Measurements from ENCODE around the gene IYD. TPM values are rescaled to one million over a fixed set of nuclear protein-coding genes. Genes with fewer than 3 reads are reported as not detected.

The IYD gene
- total RNA-seq, 1 donor from 2014 or later: not detected

- Mint-ChIP-seq H3K27me3 (ENCODE audit: low read depth) (no peaks in the 10 kb centered on the region), H3K27ac (ENCODE audit: unreplicated experiment) (no peak overlapping the region), H3K36me3 (ENCODE audit: low read depth) (no peaks in the 10 kb centered on the region), H3K4me1 (ENCODE audit: low read depth) (peaks cover 8% of the 10 kb centered on the region), H3K9me3 (ENCODE audit: low read depth) (no peaks in the 10 kb centered on the region), H3K4me3 (ENCODE audit: unreplicated experiment) (no peak overlapping the region)
- no peak for DNase-seq (ENCODE audit: low spot score)
- no peak for TF ChIP-seq CTCF (IDR thresholded peaks at IDR 0.05)
Observed at GRCh38 chr6:150342126-150342525, 26.7 kb upstream of the IYD start.

- Mint-ChIP-seq H3K27ac (ENCODE audit: unreplicated experiment) (no peak overlapping the region), H3K36me3 (ENCODE audit: low read depth) (no peaks in the 10 kb centered on the region), H3K27me3 (ENCODE audit: low read depth) (no peaks in the 10 kb centered on the region), H3K4me1 (ENCODE audit: low read depth) (peaks cover 8% of the 10 kb centered on the region), H3K4me3 (ENCODE audit: unreplicated experiment) (no peak overlapping the region), H3K9me3 (ENCODE audit: low read depth) (no peaks in the 10 kb centered on the region)
- no peak for DNase-seq (ENCODE audit: low spot score)
- TF ChIP-seq CTCF (IDR thresholded peaks at IDR 0.05): no peak
Observed at GRCh38 chr6:150343434-150343833, 25.4 kb upstream of the IYD start.

DNA sequence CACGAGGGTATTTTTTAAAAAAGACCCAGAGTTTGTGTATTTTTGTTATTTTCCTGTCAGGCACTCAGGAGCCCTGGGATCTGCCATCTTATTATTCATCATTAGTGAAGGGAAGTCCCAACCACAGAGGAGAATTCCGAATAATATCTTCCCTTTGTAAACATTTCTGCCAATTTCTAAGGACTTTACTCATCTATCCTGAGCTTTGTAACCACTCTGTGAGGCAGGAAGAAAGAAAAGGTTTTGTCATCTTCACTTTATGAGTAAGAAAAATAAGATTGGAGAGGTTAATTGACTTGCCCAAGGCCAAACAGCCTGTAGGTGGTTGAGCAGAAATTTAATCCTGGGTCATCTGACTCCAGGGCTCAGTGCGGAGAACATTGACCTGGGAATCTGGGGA lies 23.0 kb upstream of the IYD start:
- Mint-ChIP-seq H3K27me3 (ENCODE audit: low read depth) (no peaks in the 10 kb centered on the region), H3K36me3 (ENCODE audit: low read depth) (no peaks in the 10 kb centered on the region), H3K4me1 (ENCODE audit: low read depth) (peaks cover 8% of the 10 kb centered on the region), H3K4me3 (ENCODE audit: unreplicated experiment) (no peak overlapping the region), H3K9me3 (ENCODE audit: low read depth) (no peaks in the 10 kb centered on the region), H3K27ac (ENCODE audit: unreplicated experiment) (no peak overlapping the region)
- no peak for TF ChIP-seq CTCF (IDR thresholded peaks at IDR 0.05)
- DNase-seq (ENCODE audit: low spot score): no peak

- Mint-ChIP-seq H3K4me3 (ENCODE audit: unreplicated experiment) (no peak overlapping the region), H3K4me1 (ENCODE audit: low read depth) (peaks cover 9% of the 10 kb centered on the region), H3K27ac (ENCODE audit: unreplicated experiment) (no peak overlapping the region), H3K36me3 (ENCODE audit: low read depth) (no peaks in the 10 kb centered on the region), H3K9me3 (ENCODE audit: low read depth) (no peaks in the 10 kb centered on the region), H3K27me3 (ENCODE audit: low read depth) (no peaks in the 10 kb centered on the region)
- no peak for DNase-seq (ENCODE audit: low spot score)
- TF ChIP-seq CTCF (IDR thresholded peaks at IDR 0.05): no peak
Observed at GRCh38 chr6:150346346-150346745, 22.5 kb upstream of the IYD start.

DNA sequence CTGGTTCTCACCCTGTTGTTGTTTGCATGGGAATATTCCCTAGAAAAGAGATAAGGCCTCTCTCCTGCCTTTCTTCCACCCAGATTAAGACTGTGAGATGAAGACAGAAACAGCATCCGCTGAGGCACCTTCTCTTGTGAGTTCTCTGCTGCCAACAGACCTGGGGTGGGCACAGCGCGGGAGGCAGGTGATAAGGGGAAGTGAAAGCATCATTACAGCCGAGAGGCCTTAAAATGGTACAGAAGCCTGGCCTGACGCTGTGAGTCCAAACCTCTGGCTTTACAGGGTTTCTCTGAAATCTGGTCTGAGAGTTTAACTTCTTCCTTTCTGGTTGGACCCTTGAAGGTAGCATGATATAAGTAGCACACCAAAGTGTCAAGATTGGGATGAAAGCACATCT lies 21.0 kb upstream of the IYD start:
- no peak for TF ChIP-seq CTCF (IDR thresholded peaks at IDR 0.05)
- Mint-ChIP-seq H3K4me1 (ENCODE audit: low read depth) (peaks cover 20% of the 10 kb centered on the region), H3K36me3 (ENCODE audit: low read depth) (no peaks in the 10 kb centered on the region), H3K27me3 (ENCODE audit: low read depth) (no peaks in the 10 kb centered on the region), H3K4me3 (ENCODE audit: unreplicated experiment) (no peak overlapping the region), H3K27ac (ENCODE audit: unreplicated experiment) (no peak overlapping the region), H3K9me3 (ENCODE audit: low read depth) (no peaks in the 10 kb centered on the region)
- no peak for DNase-seq (ENCODE audit: low spot score)

All from chondrocyte (in vitro differentiated cells).